Measurements from ENCODE around the gene KRTAP5-10. TPM values are rescaled to one million over a fixed set of nuclear protein-coding genes. Genes with fewer than 3 reads are reported as not detected.
"Not testable (repeated sequence)": the region's sequence is repeated elsewhere in the genome, so short reads cannot be mapped to it uniquely, and the experiment has no call there.

KRTAP5-10 gene
- total and polyA plus RNA-seq, 4 donors, result 0.18 to 0.24 TPM; not detected in 2

GRCh38 chr11:71580057-71581003, 15.0 kb downstream of the KRTAP5-10 start:
- WGBS (ENCODE audit: insufficient coverage), result 23% methylated on average over 4 of the region's 8 CpGs
- Histone ChIP-seq H3K4me3 (ENCODE audit: low read depth, low read length) (no peak overlapping the region), H3K4me1 (ENCODE audit: control insufficient read depth, insufficient read depth, low read length) (no peaks in the 10 kb centered on the region), H3K27me3 (ENCODE audit: control insufficient read depth, insufficient read depth, low read length) (no peaks in the 10 kb centered on the region), H3K27ac (ENCODE audit: low read depth, low read length) (no peak overlapping the region), H3K9me3 (ENCODE audit: control insufficient read depth, insufficient read depth, low read length) (no peaks in the 10 kb centered on the region), H3K36me3 (ENCODE audit: control insufficient read depth, insufficient read depth, low read length) (no peaks in the 10 kb centered on the region)
- peak in 5 of 6 donors; percentile 19 to 83 (median 25) for DNase-seq (ENCODE audit: low read depth in 4 of 6, low spot score in 6 of 6)

GRCh38 chr11:71581826-71582225, 16.5 kb downstream of the KRTAP5-10 start:
- Histone ChIP-seq H3K4me1 (ENCODE audit: control insufficient read depth, insufficient read depth, low read length) (no peaks in the 10 kb centered on the region), H3K27me3 (ENCODE audit: control insufficient read depth, insufficient read depth, low read length) (no peaks in the 10 kb centered on the region), H3K9me3 (ENCODE audit: control insufficient read depth, insufficient read depth, low read length) (no peaks in the 10 kb centered on the region), H3K36me3 (ENCODE audit: control insufficient read depth, insufficient read depth, low read length) (no peaks in the 10 kb centered on the region), H3K4me3 (ENCODE audit: low read depth, low read length) (no peak overlapping the region), H3K27ac (ENCODE audit: low read depth, low read length) (no peak overlapping the region)
- DNase-seq (ENCODE audit: low read depth in 4 of 6, low spot score in 6 of 6), result no peak
- WGBS (ENCODE audit: insufficient coverage), result 88% methylated on average over 4 of the region's 4 CpGs

- no peak for DNase-seq (ENCODE audit: low read depth in 4 of 6, low spot score in 6 of 6)
- WGBS (ENCODE audit: insufficient coverage), result 76% methylated on average over 1 of the region's 3 CpGs
- no peaks in the 10 kb centered on the region for H3K36me3 ChIP-seq (ENCODE audit: control insufficient read depth, insufficient read depth, low read length)
- no peak within 1 kb of the TSS for H3K27ac ChIP-seq (ENCODE audit: low read depth, low read length)
- H3K4me3 ChIP-seq (ENCODE audit: low read depth, low read length), result no peak within 1 kb of the TSS
- H3K4me1 ChIP-seq (ENCODE audit: control insufficient read depth, insufficient read depth, low read length), result no peaks in the 10 kb centered on the region
- no peaks in the 10 kb centered on the region for H3K9me3 ChIP-seq (ENCODE audit: control insufficient read depth, insufficient read depth, low read length)
- no peaks in the 10 kb centered on the region for H3K27me3 ChIP-seq (ENCODE audit: control insufficient read depth, insufficient read depth, low read length)
These were observed 17.0 kb downstream of the KRTAP5-10 start, which contains the start of gene KRTAP5-11 for GRCh38 chr11:71582309-71582895. TSS of gene KRTAP5-11 (minus strand) at chr11:71582875. CDS start at chr11:71582837, 38 bp downstream.

- 100% methylated on average over 1 of the region's 2 CpGs for WGBS (ENCODE audit: insufficient coverage)
- not testable (repeated sequence) for H3K27ac ChIP-seq (ENCODE audit: low read depth, low read length); H3K4me1 ChIP-seq (ENCODE audit: control insufficient read depth, insufficient read depth, low read length); H3K36me3 ChIP-seq (ENCODE audit: control insufficient read depth, insufficient read depth, low read length); H3K27me3 ChIP-seq (ENCODE audit: control insufficient read depth, insufficient read depth, low read length); DNase-seq (ENCODE audit: low read depth in 4 of 6, low spot score in 6 of 6); H3K9me3 ChIP-seq (ENCODE audit: control insufficient read depth, insufficient read depth, low read length); H3K4me3 ChIP-seq (ENCODE audit: low read depth, low read length)
These were observed 17.6 kb downstream of the KRTAP5-10 start for GRCh38 chr11:71582969-71583368.

- not testable (repeated sequence) for H3K36me3 ChIP-seq (ENCODE audit: control insufficient read depth, insufficient read depth, low read length); H3K27ac ChIP-seq (ENCODE audit: low read depth, low read length); DNase-seq (ENCODE audit: low read depth in 4 of 6, low spot score in 6 of 6); H3K27me3 ChIP-seq (ENCODE audit: control insufficient read depth, insufficient read depth, low read length); H3K9me3 ChIP-seq (ENCODE audit: control insufficient read depth, insufficient read depth, low read length); H3K4me3 ChIP-seq (ENCODE audit: low read depth, low read length); H3K4me1 ChIP-seq (ENCODE audit: control insufficient read depth, insufficient read depth, low read length)
- WGBS (ENCODE audit: insufficient coverage), result 100% methylated on average over 2 of the region's 5 CpGs
These were observed 20.3 kb downstream of the KRTAP5-10 start for GRCh38 chr11:71585673-71586072.

GRCh38 chr11:71588314-71588713, 23.0 kb downstream of the KRTAP5-10 start:
- H3K36me3 ChIP-seq (ENCODE audit: control insufficient read depth, insufficient read depth, low read length); H3K27ac ChIP-seq (ENCODE audit: low read depth, low read length); H3K4me1 ChIP-seq (ENCODE audit: control insufficient read depth, insufficient read depth, low read length); H3K27me3 ChIP-seq (ENCODE audit: control insufficient read depth, insufficient read depth, low read length); DNase-seq (ENCODE audit: low read depth in 4 of 6, low spot score in 6 of 6); H3K4me3 ChIP-seq (ENCODE audit: low read depth, low read length); H3K9me3 ChIP-seq (ENCODE audit: control insufficient read depth, insufficient read depth, low read length): not testable (repeated sequence)
- 55% methylated on average over 4 of the region's 4 CpGs for WGBS (ENCODE audit: insufficient coverage)

DNA sequence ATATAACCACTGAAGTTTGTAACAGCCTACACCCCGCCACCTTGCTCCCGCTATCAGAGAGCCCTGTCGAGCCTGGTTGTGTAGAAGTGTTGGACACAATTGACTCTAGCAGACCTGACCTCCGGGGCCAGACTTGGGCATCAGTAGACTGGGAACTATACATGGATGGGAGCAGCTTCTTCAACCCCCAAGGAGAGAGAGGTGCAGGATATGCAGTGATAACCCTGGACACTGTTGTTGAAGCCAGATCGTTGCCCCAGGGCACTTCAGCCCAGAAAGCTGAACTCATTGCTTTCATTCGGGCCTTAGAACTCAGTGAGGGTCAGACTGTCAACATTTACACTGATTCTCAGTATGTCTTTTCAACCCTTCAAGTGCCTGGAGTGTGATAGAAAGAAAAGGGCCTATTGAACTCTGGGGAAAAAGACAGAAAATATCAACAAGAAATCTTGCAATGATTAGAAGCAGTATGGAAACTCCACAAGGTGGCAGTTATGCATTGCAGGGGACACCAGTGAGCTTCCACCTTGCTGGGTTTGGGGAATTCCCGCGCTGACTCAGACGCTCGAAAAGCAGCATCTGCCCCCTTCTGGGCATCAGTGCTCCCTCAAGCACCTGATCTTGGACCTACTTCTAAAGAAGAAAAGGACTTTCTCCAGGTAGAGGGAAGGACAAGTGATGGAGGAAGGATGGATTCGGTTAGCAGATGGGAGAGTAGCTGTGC, 23.6 kb downstream of the KRTAP5-10 start:
- not testable (repeated sequence) for H3K27me3 ChIP-seq (ENCODE audit: control insufficient read depth, insufficient read depth, low read length); H3K27ac ChIP-seq (ENCODE audit: low read depth, low read length); DNase-seq (ENCODE audit: low read depth in 4 of 6, low spot score in 6 of 6); H3K4me1 ChIP-seq (ENCODE audit: control insufficient read depth, insufficient read depth, low read length); H3K36me3 ChIP-seq (ENCODE audit: control insufficient read depth, insufficient read depth, low read length); H3K4me3 ChIP-seq (ENCODE audit: low read depth, low read length); H3K9me3 ChIP-seq (ENCODE audit: control insufficient read depth, insufficient read depth, low read length)
- WGBS (ENCODE audit: insufficient coverage), result 95% methylated on average over 2 of the region's 11 CpGs

DNA sequence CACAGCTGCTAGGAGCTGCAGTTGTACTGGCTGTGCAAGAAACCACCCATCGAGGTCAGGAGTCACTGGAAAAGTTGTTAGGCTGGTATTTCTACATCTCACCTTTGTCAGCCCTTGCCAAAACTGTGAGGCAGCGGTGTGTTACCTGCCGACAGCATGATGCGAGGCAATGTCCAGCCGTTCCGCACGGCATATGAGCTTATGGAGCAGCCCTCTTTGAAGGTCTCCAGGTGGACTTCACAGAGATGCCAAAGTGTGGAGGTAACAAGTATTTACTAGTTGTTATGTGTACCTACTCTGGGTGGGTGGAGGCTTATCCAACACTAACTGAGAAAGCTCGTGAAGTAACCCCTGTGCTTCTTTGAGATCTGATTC, 24.2 kb downstream of the KRTAP5-10 start:
- not testable (repeated sequence) for H3K27me3 ChIP-seq (ENCODE audit: control insufficient read depth, insufficient read depth, low read length); DNase-seq (ENCODE audit: low read depth in 4 of 6, low spot score in 6 of 6); H3K36me3 ChIP-seq (ENCODE audit: control insufficient read depth, insufficient read depth, low read length); H3K27ac ChIP-seq (ENCODE audit: low read depth, low read length); H3K4me3 ChIP-seq (ENCODE audit: low read depth, low read length); H3K9me3 ChIP-seq (ENCODE audit: control insufficient read depth, insufficient read depth, low read length); H3K4me1 ChIP-seq (ENCODE audit: control insufficient read depth, insufficient read depth, low read length)
- 84% methylated on average over 7 of the region's 8 CpGs for WGBS (ENCODE audit: insufficient coverage)

GRCh38 chr11:71603221-71603620, 37.9 kb downstream of the KRTAP5-10 start:
- not testable (repeated sequence) for H3K36me3 ChIP-seq (ENCODE audit: control insufficient read depth, insufficient read depth, low read length); H3K9me3 ChIP-seq (ENCODE audit: control insufficient read depth, insufficient read depth, low read length); H3K27ac ChIP-seq (ENCODE audit: low read depth, low read length); H3K4me3 ChIP-seq (ENCODE audit: low read depth, low read length); H3K27me3 ChIP-seq (ENCODE audit: control insufficient read depth, insufficient read depth, low read length); DNase-seq (ENCODE audit: low read depth in 4 of 6, low spot score in 6 of 6); H3K4me1 ChIP-seq (ENCODE audit: control insufficient read depth, insufficient read depth, low read length)
- WGBS (ENCODE audit: insufficient coverage), result 73% methylated on average over 11 of the region's 11 CpGs
